HG03460 (cell line): ENCODE measurements around the gene ADARB2.
"Not testable (repeated sequence)": the region's sequence is repeated elsewhere in the genome, so short reads cannot be mapped to it uniquely, and the experiment has no call there.

ENCODE experiments used
- ATAC-seq: cut with Tn5 transposase; IDR thresholded peaks from one replicate; pipeline ENCODE4 v1.9.1; 2021; ENCODE audit not compliant: unreplicated experiment

ADARB2 gene

GRCh38 chr10:1617376-1618317, 119.7 kb downstream of the ADARB2 start:
- not testable (repeated sequence) for ATAC-seq

- not testable (repeated sequence) for ATAC-seq
Measured at GRCh38 chr10:1616701-1617100, 120.6 kb downstream of the ADARB2 start.

- ATAC-seq, result no peak
Measured at GRCh38 chr10:1615186-1615954, 122.0 kb downstream of the ADARB2 start.

- ATAC-seq, result no peak
Measured at GRCh38 chr10:1613511-1613910, 123.8 kb downstream of the ADARB2 start.

- ATAC-seq, result no peak
Measured at GRCh38 chr10:1612908-1613307, 124.4 kb downstream of the ADARB2 start.

GRCh38 chr10:1611936-1612550, 125.3 kb downstream of the ADARB2 start:
- ATAC-seq, result no peak

- ATAC-seq, result no peak
Measured at GRCh38 chr10:1610986-1611770, 126.1 kb downstream of the ADARB2 start.

GRCh38 chr10:1609648-1609970, 127.7 kb downstream of the ADARB2 start:
- no peak for ATAC-seq

GRCh38 chr10:1608851-1609647, 128.3 kb downstream of the ADARB2 start:
- no peak for ATAC-seq

GRCh38 chr10:1608408-1608807, 128.9 kb downstream of the ADARB2 start:
- no peak for ATAC-seq

- ATAC-seq, result no peak
Measured at GRCh38 chr10:1607466-1607865, 129.9 kb downstream of the ADARB2 start.

GRCh38 chr10:1605999-1606940, 131.1 kb downstream of the ADARB2 start:
- ATAC-seq, result no peak

- ATAC-seq, result no peak
Measured at GRCh38 chr10:1605121-1605520, 132.2 kb downstream of the ADARB2 start.

- ATAC-seq, result no peak
Measured at GRCh38 chr10:1604246-1604645, 133.1 kb downstream of the ADARB2 start.

GRCh38 chr10:1603181-1603580, 134.1 kb downstream of the ADARB2 start:
- ATAC-seq, result no peak

- no peak for ATAC-seq
Measured at GRCh38 chr10:1602037-1602484, 135.3 kb downstream of the ADARB2 start.

- no peak for ATAC-seq
Measured at GRCh38 chr10:1601406-1601805, 135.9 kb downstream of the ADARB2 start.

GRCh38 chr10:1600861-1601260, 136.5 kb downstream of the ADARB2 start:
- no peak for ATAC-seq
